Liver (tissue), 3 donors: Measurements from ENCODE around the gene UFD1.

ENCODE experiments used
- ATF3 ChIP-seq: IDR thresholded peaks from 2 replicates; pipeline ENCODE4 v1.6.1; 2016; ENCODE audit warnings: antibody characterized with exemption
- CTCF ChIP-seq: fragments of 150-350 bp; IDR thresholded peaks from 2 replicates; pipeline ENCODE4 v1.5.1; 2017; ENCODE audit warnings: improper control_type of control experiment, low read depth, low read length; ENCODE audit not compliant: missing input control
- EGR1 ChIP-seq, 2 donors: IDR thresholded peaks; 2 replicates each; pipeline ENCODE4 v1.6.1; 2016 to 2018; ENCODE audit warnings: antibody characterized with exemption in 2 of 2, low read depth in 2 of 2
- GABPA ChIP-seq, 2 donors: IDR thresholded peaks in 1 of 2; conservative IDR thresholded peaks in 1 of 2; 2 replicates each; pipeline ENCODE4 v1.6.1; 2016; ENCODE audit warnings: antibody characterized with exemption in 2 of 2, mild to moderate bottlenecking in 1 of 2, moderate library complexity in 1 of 2
- JUND ChIP-seq, 2 donors: IDR thresholded peaks; 2 replicates each; pipeline ENCODE4 v1.6.1; 2016; ENCODE audit warnings: antibody characterized with exemption in 2 of 2
- MAX ChIP-seq: IDR thresholded peaks from 2 replicates; pipeline ENCODE4 v1.6.1; 2016; ENCODE audit warnings: antibody characterized with exemption
- RAD21 ChIP-seq, 2 donors: IDR thresholded peaks; 2 replicates each; pipeline ENCODE4 v1.6.1; 2016; ENCODE audit warnings: antibody characterized with exemption in 2 of 2, mild to moderate bottlenecking in 2 of 2
- REST ChIP-seq: IDR thresholded peaks from 2 replicates; pipeline ENCODE4 v1.6.1; 2016; ENCODE audit warnings: antibody characterized with exemption, mild to moderate bottlenecking
- RXRA ChIP-seq, 2 donors: IDR thresholded peaks; 2 replicates each; pipeline ENCODE4 v1.6.1; 2017 to 2018; ENCODE audit warnings: antibody characterized with exemption in 2 of 2, mild to moderate bottlenecking in 1 of 2
- SP1 ChIP-seq: IDR thresholded peaks from 2 replicates; pipeline ENCODE4 v1.6.1; 2018; ENCODE audit warnings: antibody characterized with exemption, mild to moderate bottlenecking
- TAF1 ChIP-seq: conservative IDR thresholded peaks from 2 replicates; pipeline ENCODE4 v1.6.1; 2016; ENCODE audit warnings: antibody characterized with exemption, mild to moderate bottlenecking
- YY1 ChIP-seq: IDR thresholded peaks from 2 replicates; pipeline ENCODE4 v1.6.1; 2016; ENCODE audit warnings: antibody characterized with exemption, mild to moderate bottlenecking
- ZBTB33 ChIP-seq: IDR thresholded peaks from 2 replicates; pipeline ENCODE4 v1.6.1; 2016; ENCODE audit warnings: antibody characterized with exemption
- donor health status: healthy.
- donor health status: healthy.

- TF ChIP-seq CTCF (no peak), ATF3 (no peak), YY1 (peak; percentile 21), TAF1 (peak; percentile 19), REST (no peak), ZBTB33 (no peak), MAX (peak; percentile 70), RAD21 (IDR thresholded peaks at IDR 0.05) (no peak), RXRA (IDR thresholded peaks at IDR 0.05) (peak in 1 of 2 donors; percentile 3), EGR1 (IDR thresholded peaks at IDR 0.05; ENCODE audit: low read depth in 2 of 2) (no peak), JUND (IDR thresholded peaks at IDR 0.05) (no peak), GABPA (IDR thresholded peaks at IDR 0.05 in 1 of 2, conservative IDR thresholded peaks at IDR 0.05 in 1 of 2) (no peak), SP1 (peak; percentile 39)
These were observed 48.0 kb downstream of the UFD1 start for GRCh38 chr22:19430890-19431541.
